GM12891 (cell line): ENCODE measurements around the gene TTC7B.
"Not testable (repeated sequence)": the region's sequence is repeated elsewhere in the genome, so short reads cannot be mapped to it uniquely, and the experiment has no call there.

Experiments used
- DNase-seq: peaks from one replicate; pipeline ENCODE4 v3.0.0; 2011; ENCODE audit warnings: low spot score; ENCODE audit not compliant: insufficient read length
- FAIRE-seq: peaks from 2 replicates; lab custom pipeline; 2011; peaks lifted over from hg19 to GRCh38; lab: Jason Lieb, UNC
- PAX5 ChIP-seq: IDR thresholded peaks from 2 replicates; pipeline ENCODE4 v1.6.1; 2011; ENCODE audit warnings: low read length, moderate library complexity, mild to moderate bottlenecking; ENCODE audit not compliant: insufficient read depth, severe bottlenecking
- POLR2A ChIP-seq: IDR thresholded peaks from 2 replicates; pipeline ENCODE4 v1.6.1; 2011; ENCODE audit warnings: low read depth, low read length, control low read depth
- POLR2AphosphoS5 ChIP-seq: IDR thresholded peaks from 2 replicates; pipeline ENCODE4 v1.6.1; 2011; ENCODE audit warnings: low read depth, low read length, control low read depth
- POU2F2 ChIP-seq: IDR thresholded peaks from 2 replicates; pipeline ENCODE4 v1.6.1; 2011; ENCODE audit warnings: low read depth, mild to moderate bottlenecking, control low read depth, low read length, moderate library complexity
- SPI1 ChIP-seq: IDR thresholded peaks from 2 replicates; pipeline ENCODE4 v1.6.1; 2011; ENCODE audit warnings: low read depth, low read length, control low read depth
- TAF1 ChIP-seq: IDR thresholded peaks from 2 replicates; pipeline ENCODE4 v1.6.1; 2011; ENCODE audit warnings: low read depth, low read length, control low read depth

The TTC7B gene

DNA sequence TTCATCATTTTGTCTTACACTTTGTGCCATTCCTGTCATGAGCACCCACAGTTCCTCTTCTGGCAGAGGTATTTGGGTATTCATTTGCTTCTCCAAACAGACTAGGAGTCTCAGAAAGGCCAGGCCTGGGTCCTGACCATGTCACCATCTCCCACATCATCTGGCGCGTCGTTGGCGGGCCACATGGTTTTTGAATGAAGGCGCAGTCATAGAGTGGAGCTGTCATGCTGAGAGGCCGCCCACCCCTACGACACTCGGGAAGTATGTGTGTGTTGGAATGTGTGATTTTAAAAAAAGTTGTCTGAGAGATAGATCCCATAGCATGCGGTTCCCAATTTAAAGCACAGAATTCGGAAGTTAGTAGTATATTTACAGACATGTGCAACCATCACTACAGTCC lies 15.6 kb upstream of the TTC7B start:
- FAIRE-seq = no peak
- TF ChIP-seq POLR2A = no peak
- TF ChIP-seq PAX5 = no peak
- no peak for TF ChIP-seq TAF1
- TF ChIP-seq SPI1 = no peak
- TF ChIP-seq POU2F2 = no peak
- TF ChIP-seq POLR2AphosphoS5 = no peak
- no peak for DNase-seq

DNA sequence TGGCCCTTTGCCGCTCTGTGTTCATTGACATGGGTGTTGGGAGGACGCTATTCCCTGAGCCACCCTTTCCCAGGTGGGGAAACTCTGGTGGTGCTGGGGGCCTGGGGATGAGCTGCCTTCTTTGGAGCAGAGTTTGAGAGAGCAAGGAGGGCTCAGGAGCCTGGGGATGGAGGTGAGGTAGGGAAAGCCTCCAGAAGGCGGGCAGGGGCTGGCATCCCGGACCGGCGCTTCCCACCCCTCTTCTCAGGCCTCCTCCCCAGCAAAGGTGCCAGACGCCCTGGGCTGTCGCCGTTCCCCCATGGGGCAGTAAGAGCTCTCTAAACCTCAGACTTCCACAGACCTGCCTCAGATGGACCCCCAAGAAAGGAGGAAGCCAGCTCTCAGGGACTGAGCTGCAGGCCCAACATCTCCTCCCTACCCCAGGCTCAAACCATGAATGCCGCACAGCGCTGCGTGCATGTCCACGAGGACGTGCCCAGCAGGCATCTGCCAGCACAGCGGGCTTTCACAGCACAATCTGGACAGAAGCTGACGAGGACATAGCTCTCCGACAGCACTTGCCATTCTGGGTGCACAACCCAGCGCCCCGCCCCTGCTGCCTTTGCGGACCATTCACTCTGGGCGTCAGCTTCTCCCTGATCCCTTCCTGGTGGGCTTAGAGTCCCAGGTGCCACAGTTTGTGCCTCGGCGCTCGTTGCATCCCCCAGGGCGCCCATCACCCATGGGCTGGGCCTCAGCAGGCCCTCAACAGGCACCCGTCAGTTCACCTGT lies 14.9 kb upstream of the TTC7B start:
- FAIRE-seq (no peak), DNase-seq (no peak)
- TF ChIP-seq PAX5 (no peak), TAF1 (no peak), POU2F2 (no peak), POLR2AphosphoS5 (no peak), SPI1 (no peak), POLR2A (no peak)

DNA sequence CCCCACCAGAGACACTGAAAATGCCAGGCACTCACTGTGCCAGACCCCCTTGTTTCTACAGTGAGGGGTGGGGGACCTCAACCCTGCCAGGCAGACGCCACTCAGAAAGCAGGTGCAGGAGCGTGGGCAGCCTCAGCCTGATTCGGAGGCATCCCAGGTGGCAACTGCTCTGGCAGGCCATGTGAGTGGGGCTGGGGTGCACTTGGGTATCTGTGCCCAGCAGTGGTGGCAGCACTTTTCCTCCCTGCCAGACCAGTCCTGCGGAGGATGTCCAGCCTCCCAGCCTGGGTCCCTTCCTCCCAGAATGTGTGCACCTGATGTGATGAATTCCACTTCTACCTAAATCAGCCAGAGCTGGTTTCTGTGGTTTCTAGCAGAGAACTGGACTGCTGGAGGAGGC lies 13.4 kb upstream of the TTC7B start:
- no peak for TF ChIP-seq PAX5
- TF ChIP-seq POLR2A = no peak
- TF ChIP-seq POU2F2 = no peak
- TF ChIP-seq SPI1 = no peak
- no peak for TF ChIP-seq TAF1
- DNase-seq (no peak), FAIRE-seq (no peak)

DNA sequence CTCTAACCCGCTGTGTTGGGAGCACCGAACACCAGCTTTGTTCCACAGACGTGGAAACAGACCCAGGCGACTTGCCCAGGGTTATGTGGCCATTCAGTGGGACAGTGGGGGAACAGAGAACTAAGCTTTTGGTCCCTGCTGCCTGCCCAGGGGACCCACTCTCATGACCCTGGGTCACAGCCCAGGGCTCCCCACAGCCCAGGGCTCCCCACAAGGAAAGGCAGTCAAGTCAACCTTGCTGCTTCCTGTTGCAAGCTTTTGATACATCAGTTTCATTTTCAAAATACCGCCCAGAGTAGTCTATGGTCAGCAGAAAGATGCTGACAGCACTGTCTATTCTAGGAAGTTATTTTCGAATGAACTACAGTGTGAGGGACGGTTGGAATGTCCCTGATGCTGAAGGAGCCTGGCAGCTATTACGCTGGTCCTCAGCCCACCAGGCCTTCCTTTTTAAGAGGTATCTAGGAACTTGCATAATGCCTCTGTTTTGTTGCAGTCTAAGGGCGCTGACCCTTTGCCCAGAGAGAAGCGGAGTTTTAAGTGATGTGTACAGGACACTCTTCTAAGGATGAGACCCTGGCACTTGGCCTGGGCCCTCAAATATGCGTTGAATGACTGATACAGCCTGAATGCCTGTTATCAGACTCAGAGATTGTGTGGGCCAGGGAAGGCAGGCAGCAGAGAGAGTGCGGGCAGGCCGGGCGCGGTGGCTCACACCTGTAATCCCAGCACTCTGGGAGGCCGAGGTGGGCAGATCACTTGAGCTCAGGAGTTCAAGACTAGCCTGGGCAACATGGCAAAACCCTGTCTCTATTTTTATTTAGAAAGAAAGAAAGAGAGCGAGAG lies 12.6 kb upstream of the TTC7B start:
- no peak for TF ChIP-seq SPI1
- no peak for TF ChIP-seq TAF1
- TF ChIP-seq PAX5 = no peak
- TF ChIP-seq POLR2A = no peak
- no peak for TF ChIP-seq POLR2AphosphoS5
- TF ChIP-seq POU2F2 = no peak
- no peak for DNase-seq

DNA sequence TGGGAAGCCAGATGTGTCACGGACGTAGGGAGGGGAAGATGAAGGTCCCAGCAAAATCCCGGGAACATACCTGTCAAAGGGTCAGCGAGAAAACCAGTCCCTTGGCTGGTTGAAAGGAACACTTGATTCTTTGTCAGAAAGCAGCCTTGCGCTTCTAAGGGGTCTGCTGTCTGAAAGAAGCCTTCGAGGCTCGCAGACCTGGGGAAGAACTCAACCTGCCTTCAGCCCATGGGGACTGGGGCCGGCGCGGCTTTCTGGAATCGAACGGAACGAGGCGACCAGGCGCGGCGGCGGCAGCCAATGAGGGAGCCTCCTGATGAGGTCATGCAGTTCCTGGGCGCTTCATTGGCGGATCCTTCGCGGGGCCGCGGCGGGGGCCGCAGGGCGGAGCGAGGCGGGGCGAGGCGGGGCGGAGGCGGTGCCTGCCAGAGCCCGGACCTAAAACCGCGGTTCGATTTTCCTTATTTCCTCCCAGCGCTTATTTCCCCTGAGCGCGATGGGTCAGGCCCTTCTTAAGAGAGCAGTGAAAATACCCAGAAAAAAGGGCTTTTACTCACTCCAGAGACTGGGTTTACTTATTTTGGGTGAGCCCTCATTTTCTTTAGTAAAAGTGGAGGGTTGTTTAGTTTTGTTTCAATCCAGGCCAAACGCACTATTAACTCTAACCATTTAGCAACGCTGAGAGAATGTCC lies 11.8 kb upstream of the TTC7B start:
- DNase-seq (peak; percentile 77), FAIRE-seq (peak; percentile 90)
- TF ChIP-seq PAX5 (no peak), POLR2AphosphoS5 (no peak), SPI1 (no peak), POLR2A (no peak), POU2F2 (no peak)

More for the DNA sequence above, 12.6 kb upstream of the TTC7B start:
- no peak for FAIRE-seq

DNA sequence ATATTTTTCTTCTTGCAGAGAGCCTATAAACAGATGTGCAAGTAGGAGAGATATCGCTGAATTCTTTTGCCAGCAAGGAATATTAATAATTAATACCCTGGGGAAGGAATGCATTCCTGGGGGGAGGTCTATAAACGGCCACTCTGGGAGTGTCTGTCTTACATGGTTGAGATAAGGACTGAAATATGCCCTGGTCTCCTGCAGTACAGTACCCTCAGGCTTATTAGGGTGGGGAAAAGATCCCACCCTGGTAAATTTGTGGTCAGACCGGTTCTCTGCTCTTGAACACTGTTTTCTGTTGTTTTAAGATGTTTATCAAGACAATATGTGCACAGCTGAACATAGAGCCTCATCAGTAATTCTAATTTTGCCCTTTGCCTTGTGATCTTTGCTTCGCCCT lies 7.3 kb upstream of the TTC7B start:
- FAIRE-seq, DNase-seq: not testable (repeated sequence)

DNA sequence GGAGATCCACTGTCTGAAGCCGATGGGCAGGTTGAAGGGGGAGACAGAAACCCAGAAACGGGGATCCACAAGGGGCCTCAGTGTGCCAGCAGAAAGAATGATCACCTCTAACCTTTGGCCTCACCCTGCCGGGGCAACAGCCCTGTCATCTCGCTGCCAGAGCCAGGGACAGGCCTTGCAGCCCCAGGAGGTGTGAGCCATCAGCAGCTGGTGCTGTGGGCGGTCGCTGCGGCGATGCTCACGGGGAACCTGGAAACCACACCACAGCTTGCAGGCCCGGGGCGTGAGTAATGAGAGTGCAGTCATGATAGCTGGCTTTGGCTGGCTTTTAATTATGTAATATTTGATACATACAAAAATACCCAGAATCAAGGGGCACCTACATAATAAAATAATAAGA lies 4.7 kb upstream of the TTC7B start:
- no peak for TF ChIP-seq TAF1
- TF ChIP-seq PAX5 = no peak
- no peak for TF ChIP-seq POLR2AphosphoS5
- no peak for TF ChIP-seq POLR2A
- TF ChIP-seq SPI1 = no peak
- no peak for TF ChIP-seq POU2F2
- FAIRE-seq = peak; percentile 43
- peak; percentile 52 for DNase-seq

DNA sequence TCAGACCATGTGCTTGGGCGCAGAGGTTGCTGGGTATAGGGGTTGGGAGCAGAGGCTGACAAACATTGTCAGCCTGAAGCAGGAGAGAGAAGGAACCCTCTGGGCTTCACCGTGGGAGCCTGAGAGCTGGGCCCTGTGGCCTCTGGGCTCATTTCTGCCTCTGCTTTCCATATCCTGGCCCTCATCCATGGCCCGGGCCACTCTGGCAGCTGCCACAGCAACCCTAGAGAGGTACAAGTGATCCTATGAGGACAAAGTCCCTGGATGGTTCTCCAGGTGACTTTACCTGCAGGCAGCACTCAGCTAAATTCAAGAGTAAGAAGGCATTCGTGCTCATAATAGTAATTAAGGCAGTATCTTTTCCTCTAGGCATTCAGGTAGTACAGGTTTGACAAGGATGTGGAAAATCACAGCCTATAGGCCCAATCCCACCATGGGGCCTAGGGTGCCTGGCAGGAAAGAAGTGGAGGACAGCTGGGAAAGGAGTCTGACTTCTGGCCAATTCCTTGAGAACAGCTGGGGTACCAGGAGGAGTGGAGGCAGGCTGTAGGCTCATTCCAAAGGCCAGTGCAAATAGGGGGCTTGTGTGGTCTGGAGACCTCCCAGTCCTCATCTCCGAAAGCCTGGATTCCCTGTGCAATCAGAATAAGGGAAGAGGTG lies 3.6 kb upstream of the TTC7B start:
- FAIRE-seq (no peak), DNase-seq (no peak)

More for the DNA sequence above, 3.6 kb upstream of the TTC7B start:
- TF ChIP-seq SPI1 (no peak), POU2F2 (no peak), TAF1 (no peak), POLR2AphosphoS5 (no peak), POLR2A (no peak), PAX5 (no peak)
